ENCODE measurements around the gene ZCCHC8.
"Not testable (repeated sequence)": the region's sequence is repeated elsewhere in the genome, so short reads cannot be mapped to it uniquely, and the experiment has no call there.

ZCCHC8 gene

GRCh38 chr12:122506393-122506938 is 5.7 kb upstream of the ZCCHC8 start:
- DNase-seq = no peak

- DNase-seq = no peak
Observed at GRCh38 chr12:122505419-122506051, 4.8 kb upstream of the ZCCHC8 start.

DNA sequence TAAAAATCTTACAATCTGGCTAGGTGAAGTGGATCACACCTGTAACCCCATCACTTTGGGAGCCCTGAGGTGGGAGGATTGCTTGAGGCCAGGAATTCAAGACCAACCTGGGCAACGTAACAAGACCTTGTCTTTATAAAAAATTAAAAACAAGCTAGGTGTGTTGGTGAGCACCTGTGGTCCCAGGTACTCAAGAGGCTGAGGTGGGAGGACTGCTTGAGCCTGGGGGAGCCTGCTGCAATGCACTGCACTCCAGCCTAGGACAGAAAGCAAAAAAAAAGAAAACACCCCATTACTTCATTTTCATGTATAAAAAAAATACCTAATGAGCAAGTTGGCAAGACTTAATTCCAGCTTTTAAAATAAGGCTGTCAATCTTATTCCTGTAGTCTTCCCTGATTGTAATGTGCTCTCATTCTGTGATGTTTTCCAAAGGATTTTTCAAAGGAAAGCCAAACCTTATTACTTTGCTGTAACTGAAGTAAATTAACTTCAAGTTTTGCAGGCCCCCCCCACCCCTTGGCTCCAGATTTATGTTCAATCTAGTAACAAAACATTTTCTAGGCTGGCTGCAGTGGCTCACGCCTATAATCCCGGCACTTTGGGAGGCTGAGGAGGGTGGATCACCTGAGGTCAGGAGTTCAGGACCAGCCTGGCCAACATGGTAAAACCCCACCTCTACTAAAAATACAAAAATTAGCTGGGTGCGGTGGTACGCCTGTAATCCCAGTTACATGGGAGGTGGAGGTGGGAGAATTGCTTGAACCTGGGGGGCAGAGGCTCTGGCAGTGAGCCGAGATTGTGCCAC is 3.3 kb upstream of the ZCCHC8 start:
- no peak for DNase-seq

DNA sequence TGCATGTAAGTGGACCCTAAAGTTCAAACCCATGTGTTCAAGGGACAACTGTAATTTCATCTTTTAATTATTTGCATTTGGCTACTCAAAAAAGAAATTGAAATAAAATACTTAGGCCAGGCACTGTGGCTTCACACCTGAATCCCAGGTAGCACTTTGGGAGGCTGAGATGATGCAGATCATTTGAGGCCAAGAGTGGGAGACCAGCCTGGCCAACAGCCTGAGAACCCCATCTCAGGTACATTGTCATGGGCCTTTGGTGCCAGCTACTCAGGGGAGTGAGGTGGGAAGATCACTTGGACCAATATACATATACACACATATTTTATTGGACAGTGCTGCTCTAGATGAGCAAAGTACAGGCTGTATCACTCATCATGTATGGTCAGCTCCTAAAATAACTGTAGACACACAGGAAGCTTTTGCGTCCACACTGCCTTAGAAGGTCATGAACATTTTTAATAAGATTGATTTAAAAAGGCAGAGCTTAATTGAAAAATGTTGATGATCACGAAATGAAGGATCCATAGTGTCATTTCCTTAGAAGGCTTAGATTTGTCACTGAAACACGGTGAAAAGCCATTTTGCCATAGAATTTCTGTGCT is 2.5 kb upstream of the ZCCHC8 start:
- no peak for DNase-seq

DNA sequence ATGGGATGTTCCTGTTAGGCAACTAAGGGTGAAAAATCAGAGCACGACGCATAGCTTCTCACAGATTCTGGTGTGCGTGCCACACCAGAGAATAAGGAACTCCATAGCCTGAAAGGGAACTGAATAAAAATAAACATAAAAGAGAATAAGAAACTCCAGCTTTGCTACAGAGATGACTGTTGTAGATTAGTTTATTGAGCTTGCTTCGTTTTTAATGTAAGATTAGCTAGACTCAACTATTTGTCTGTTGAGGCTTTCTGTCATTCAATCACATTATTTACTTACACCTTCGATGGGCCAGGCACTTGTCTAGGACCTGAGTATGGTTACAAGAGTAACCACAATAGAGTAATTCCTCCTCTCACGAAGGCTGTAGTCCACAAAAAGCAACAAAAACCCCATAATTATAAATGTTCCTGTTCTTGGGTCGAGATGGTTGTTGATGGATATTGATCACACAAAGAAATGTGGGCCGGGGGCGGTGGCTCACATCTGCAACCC is 807 bp upstream of the ZCCHC8 start:
- no peak for DNase-seq

GRCh38 chr12:122499991-122500684 is 594 bp downstream of the ZCCHC8 start:
- DNase-seq = peak; percentile 29

DNA sequence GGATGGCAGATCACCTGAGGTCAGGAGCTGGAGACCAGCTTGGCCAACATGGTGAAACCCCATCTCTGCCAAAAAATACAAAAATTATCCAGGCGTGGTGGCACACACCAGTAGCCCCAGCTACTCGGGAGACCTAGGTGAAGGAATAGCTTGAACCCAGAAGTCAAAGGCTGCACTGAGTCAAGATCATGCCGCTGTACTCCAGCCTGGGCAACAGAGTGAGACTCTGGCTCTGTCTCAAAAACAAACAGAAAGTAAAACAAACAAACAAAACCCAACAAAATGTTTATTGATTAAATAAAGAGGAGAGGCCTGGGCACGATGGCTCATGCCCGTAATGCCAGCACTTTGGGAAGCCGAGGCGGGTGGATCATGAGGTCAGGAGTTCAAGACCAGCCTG is 5.5 kb downstream of the ZCCHC8 start:
- no peak for DNase-seq

DNA sequence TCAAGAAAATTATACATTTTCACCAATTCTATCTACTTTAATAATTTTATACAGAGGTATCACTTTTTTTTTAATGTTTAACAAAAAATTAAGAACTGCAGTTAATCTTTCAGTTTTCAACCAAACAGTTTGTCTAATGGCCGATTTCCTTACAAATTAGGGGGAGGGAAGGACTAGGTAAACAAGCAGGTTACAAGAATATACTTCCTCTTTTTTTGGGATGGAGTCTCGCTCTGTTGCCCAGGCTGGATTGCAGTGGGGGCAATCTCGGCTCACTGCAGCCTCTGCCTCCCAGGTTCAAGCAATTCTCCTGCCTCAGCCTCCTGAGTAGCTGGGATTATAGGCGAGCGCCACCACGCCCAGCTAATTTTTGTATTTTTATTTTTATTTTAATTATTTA is 7.5 kb downstream of the ZCCHC8 start:
- not testable (repeated sequence) for DNase-seq

- DNase-seq = no peak
Observed at GRCh38 chr12:122491991-122492390, 8.7 kb downstream of the ZCCHC8 start.

DNA sequence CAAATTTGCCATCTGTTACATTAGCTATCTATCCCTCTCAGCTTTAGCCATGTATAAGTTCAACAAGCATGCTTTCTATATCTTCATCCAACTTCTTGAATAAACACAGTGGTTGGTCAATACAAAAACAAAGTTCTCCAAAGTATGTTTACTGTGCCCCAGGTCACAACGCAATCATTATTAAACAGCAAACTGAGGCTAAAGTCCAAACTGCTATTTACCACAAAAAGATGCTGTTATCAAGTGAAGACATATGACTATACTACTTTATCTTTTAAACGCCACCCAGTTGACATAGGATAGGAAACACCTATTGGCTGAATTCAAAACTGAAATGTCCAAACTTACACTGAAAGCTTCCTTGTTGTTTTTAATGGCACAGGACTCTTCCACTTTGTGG is 11.7 kb downstream of the ZCCHC8 start:
- no peak for DNase-seq

GRCh38 chr12:122487807-122488206 is 12.9 kb downstream of the ZCCHC8 start:
- not testable (repeated sequence) for DNase-seq

GRCh38 chr12:122486805-122487426 is 13.8 kb downstream of the ZCCHC8 start:
- DNase-seq = no peak

GRCh38 chr12:122486360-122486759 is 14.4 kb downstream of the ZCCHC8 start:
- DNase-seq = not testable (repeated sequence)

GRCh38 chr12:122484385-122484784 is 16.3 kb downstream of the ZCCHC8 start:
- DNase-seq = not testable (repeated sequence)

DNA sequence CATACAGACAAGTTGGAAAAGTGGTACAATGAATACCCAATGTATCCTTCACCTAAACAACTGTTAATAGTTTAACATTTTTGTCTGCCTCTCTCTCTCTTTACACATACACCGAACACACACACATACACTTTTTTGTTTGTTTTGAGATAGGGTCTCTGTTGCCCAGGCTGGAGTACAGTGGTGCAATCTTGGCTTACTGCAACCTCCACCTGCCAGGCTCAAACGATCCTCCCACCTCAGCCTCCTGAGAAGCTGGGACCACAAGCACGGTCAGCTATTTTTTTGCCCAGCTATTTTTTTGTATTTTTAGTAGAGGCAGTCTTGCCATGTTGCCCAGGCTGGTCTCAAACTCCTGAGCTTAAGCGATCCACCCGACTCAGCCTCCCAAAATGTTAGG is 16.8 kb downstream of the ZCCHC8 start:
- no peak for DNase-seq

DNA sequence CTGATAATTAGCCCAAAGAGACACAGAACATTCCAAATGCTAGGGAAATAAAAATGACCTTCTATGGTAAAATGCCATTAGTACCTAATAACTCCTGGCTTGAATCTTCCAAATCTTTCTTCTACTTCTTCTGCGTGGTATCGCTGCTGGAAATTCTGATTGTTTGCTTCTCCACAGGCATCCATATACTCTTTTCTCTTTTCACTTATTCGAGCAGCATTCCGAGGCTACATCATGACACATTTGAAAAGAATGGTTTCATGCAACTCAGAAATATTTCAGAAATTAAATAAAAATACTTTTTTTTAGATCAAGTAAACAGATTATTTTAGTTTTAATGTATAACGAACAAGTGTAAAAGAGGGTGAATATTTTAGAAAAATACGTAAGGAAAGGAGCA is 18.9 kb downstream of the ZCCHC8 start:
- no peak for DNase-seq

GRCh38 chr12:122480753-122481152 is 20.0 kb downstream of the ZCCHC8 start:
- no peak for DNase-seq

DNA sequence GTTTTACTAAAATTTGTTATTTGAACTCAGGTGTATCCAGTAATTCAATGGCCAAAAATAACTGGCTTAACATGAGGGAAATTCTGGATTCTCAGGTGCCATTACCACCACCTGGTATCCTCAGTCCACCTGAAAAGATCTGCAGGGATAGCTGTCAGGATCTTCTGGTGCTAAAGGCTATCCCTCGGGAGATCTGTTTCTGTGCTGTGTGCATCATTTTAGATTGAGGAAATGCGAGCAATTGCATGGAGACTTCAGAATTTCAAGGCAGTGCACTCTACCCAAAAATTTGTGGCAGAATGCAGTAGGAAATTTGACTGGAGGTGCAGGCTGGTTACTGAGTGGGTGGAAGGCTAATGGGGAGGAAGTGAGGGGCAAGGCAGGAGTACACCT is 26.4 kb downstream of the ZCCHC8 start:
- no peak for DNase-seq

DNA sequence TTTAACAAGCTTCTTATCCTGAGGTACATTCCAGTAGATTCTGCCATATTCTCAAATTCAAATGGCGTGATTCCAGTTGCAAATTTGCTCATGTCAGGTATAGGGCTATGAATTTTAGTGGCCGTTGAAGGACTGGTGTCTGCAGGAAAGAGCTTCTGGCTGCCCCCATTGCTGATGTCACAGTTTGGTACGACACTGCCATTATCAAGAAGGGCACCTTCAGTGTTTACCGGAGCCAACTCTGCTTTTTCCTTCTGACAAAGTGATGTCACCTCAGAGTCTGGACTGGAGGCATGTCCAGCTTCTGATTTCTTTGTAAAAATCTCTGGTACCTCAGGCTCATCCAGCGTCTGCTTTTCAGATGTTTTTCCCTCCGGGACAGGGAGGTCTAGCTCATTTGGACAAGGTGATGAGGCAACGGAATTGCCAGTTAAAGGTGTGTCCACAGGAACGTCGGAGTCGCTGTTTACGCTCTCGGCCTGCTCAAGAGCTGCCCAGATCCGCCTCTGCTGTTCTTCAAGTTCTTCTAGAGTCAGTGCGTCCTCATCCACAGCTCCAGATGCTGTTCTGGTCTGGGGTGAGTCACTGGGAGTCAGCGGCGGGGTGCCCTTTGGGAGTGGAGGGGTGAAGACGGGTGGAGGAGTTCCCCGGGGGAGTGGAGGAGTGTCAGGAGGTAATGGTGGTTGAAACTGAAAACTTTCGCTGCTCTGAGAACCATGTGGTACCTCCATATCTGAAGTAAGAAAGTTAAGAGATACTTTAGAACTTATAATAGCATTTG is 27.0 kb downstream of the ZCCHC8 start:
- DNase-seq = no peak

DNA sequence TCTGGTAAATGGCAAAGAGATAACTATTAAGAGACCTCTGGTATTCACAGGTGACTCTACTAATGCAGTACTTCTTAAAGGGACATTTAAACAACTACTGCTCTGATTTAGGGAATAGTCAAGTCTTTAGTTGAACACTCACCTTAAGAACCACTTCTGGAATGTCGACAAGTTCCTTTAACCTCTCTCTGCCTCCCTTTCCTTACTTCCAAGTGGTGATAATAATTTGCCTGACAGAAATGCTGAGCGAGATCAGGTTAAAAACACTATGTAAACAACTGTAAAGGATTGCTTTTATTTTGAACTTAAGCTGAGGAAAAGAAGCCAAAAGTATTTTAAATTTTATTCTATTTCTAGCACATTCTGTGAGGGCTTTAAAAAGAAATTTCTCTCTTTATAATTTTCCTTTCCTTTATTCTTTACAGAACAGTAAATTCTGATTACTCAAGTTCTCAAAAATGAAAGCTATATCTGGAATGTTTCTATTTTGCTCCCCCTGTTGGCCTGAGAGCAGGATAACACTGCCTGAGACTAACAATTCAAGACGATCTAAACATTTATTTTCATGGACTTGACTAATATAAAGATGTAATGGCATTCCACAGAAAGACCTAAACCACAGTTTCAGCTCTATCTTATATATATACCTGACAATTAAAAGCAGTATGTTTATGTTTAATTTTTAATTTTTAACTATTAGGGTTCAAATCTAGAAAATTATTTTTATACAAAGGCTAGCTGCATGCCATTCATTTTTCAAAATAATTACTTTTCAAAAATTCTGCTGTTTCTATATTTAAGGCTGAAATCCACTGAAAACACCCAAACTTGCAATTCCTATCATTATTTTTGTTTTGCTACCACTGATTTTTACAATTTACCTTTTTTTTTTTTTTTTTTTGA is 29.2 kb downstream of the ZCCHC8 start:
- DNase-seq = peak; percentile 10

- not testable (repeated sequence) for DNase-seq
Observed at GRCh38 chr12:122470576-122470975, 30.2 kb downstream of the ZCCHC8 start.
